NK-92 (cell line): ENCODE measurements around the gene TIFAB.
"Not testable (repeated sequence)": the region's sequence is repeated elsewhere in the genome, so short reads cannot be mapped to it uniquely, and the experiment has no call there.

Experiments used
- DNase-seq: peaks from one replicate; lab custom pipeline; 2025; ENCODE audit not compliant: unreplicated experiment; lab: John Stamatoyannopoulos, UW

Gene TIFAB

DNA sequence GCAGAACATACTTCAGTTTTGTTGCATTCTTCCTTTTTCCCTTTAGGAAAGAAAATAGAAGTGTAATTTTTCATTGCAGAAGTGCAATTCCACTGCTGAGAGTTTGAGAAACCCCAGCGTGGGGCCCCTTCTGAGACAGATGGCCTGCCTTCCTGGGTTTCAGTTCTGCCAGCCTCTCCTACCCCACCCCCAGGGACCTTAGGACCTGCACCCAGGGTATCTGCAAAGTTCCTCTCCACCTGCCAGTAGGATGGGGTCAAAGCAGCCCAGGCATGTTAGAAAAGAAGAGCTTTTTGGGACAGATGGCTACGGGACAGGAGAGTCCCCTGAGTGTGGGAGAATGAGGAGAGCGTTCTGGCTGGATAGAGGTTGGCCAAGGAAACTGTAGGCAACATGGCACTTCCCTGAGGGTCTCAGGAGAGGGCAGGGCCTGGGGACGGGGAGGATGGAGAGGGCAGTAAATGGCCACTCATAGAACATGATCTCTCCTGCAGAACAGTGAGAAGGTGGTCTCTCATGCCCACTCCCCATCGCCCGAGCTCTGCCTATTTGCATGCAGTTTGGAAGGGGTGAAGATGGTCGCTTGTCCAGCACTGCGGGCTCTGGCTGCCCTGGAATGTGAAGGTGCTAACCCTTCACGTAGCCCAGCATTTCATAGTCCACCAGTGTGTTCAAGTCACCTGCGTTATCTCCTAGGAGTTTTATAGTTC is at the start of gene TIFAB:
TIFAB (minus strand) TSS at position 31 of the 710 bp plus-strand sequence. CDS start 2,412 bp downstream, outside the sequence.
- DNase-seq: no peak

- DNase-seq: no peak
These were observed 46.5 kb upstream of the TIFAB start for GRCh38 chr5:135498637-135498995.

- DNase-seq: no peak
These were observed 46.0 kb upstream of the TIFAB start for GRCh38 chr5:135497971-135498636.

GRCh38 chr5:135495531-135495930 is 43.4 kb upstream of the TIFAB start:
- DNase-seq: not testable (repeated sequence)

- DNase-seq: no peak
These were observed 42.0 kb upstream of the TIFAB start for GRCh38 chr5:135494196-135494595.

- DNase-seq: no peak
These were observed 41.4 kb upstream of the TIFAB start for GRCh38 chr5:135493406-135494180.

- DNase-seq: no peak
These were observed 40.1 kb upstream of the TIFAB start for GRCh38 chr5:135492319-135492626.

- no peak for DNase-seq
These were observed 39.6 kb upstream of the TIFAB start for GRCh38 chr5:135491552-135492318.

DNA sequence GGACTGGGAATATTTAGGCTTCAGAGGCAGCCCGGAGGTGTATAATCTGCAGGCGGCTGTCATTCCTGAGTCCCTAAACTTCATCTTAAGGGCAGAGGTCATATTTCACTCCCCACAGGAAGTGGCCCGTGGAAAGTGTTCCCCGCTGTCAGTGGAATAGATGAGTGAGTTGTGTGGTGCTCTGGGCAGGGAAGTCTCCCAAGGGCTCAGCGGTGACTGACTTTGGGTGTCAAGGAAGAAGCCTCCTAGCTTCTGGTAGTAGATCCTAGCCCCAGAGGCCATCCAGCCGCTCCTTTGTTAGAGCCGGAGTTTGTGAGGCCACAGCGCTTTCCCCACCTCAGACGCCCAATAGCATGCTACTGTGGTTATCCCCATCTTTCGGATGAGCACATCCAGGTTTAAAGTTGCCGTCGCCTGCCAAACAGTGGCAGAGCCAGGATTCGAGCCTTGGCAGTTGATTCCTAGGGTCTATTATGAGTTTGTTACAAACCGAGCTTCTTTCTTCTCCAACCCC is 38.9 kb upstream of the TIFAB start:
- DNase-seq: no peak

- no peak for DNase-seq
These were observed 38.3 kb upstream of the TIFAB start for GRCh38 chr5:135490245-135491037.

GRCh38 chr5:135489466-135490244 is 37.5 kb upstream of the TIFAB start:
- DNase-seq: no peak

- DNase-seq: no peak
These were observed 36.7 kb upstream of the TIFAB start for GRCh38 chr5:135488727-135489465.

DNA sequence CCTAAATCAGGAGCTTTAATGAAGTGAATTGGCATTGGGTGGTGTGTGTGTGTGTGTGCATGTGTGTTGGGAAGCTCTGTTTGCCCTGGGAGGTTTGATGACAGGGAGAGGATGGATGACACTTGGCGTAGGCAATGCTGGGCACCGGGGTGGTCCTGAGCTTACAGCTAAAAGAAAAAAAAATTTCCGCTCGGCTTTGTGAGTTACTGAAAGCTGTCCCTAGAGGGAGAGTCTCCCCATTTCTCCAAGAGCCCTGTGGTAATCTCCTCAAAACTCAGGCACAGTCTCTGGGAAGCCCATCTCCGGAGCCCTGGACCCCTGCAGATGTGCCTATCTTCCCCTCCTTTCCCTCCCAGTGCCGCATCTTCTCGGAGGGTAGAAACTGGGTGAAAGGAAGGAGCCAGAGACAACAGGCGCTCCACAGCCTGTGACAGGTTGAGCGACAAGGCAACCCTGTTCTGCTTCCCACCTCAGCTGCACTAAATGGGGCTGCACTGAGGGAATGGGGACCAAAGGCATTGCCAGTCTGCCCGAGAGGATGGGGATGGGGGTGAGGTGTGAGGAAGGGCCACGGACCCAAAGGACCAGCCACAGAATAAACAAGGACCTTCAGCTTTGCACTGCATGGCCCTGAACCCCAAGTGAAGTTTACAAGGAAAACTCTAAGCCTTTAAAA is 35.8 kb upstream of the TIFAB start:
- no peak for DNase-seq

- no peak for DNase-seq
These were observed 34.9 kb upstream of the TIFAB start for GRCh38 chr5:135487037-135487395.

DNA sequence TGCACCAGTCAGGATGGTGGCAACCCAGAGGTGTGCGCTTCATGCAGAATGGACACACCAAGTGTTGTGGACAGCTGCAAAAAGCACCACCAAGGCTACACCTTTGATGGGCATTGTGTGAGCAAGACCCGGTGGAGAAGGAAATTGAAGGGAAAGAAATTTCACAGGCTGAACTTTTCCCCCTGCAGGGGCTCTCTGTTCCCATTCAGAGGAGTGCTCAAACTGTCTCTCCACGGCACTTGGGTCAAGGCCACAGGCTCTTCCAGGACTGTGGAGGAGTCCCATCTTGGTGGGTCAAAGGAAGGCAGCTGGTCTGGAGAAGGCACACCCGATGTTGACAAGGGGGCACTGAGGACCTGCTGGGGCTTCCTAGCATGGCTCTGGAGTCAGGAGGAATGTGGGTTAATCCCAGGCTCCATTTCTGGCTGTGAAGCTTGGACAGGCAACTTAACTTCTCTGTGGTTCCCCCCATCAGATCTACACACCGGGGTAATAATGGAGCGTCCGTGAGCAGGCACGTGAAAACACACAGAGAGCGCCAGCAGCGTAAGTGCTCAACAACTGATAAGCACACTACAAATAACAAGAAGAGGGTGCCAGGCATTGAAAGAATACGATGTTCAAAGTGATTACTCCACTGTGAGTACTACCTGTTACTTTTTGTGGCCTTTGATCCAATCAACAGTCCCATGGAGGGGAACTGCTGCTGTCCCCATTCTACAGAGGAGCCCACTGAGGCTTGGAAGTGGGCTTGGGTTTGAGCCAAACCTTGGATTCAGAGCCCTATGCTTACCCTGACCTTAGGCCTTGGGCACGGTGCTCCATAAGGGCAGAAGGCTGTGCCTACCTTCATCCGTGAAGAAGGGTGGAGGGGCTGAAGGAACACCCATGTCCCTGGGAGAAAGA is 34.2 kb upstream of the TIFAB start:
- no peak for DNase-seq

GRCh38 chr5:135484674-135485086 is 32.5 kb upstream of the TIFAB start:
- DNase-seq: no peak

GRCh38 chr5:135483254-135483653 is 31.1 kb upstream of the TIFAB start:
- DNase-seq: no peak
